Stimulated activated CD8-positive, alpha-beta memory T cell treated with anti-CD3 and anti-CD28 coated beads, Interleukin-4, amount 100 ng/mL, for 48 hours (primary cell): ENCODE measurements around the gene KIFC3.
"Not testable (repeated sequence)": the region's sequence is repeated elsewhere in the genome, so short reads cannot be mapped to it uniquely, and the experiment has no call there.

Experiments
- DNase-seq: peaks from one replicate; pipeline ENCODE4 v3.0.0-alpha.2; 2020

KIFC3 gene

GRCh38 chr16:57801809-57802340 lies 416 bp downstream of the KIFC3 start:
- DNase-seq: no peak

DNA sequence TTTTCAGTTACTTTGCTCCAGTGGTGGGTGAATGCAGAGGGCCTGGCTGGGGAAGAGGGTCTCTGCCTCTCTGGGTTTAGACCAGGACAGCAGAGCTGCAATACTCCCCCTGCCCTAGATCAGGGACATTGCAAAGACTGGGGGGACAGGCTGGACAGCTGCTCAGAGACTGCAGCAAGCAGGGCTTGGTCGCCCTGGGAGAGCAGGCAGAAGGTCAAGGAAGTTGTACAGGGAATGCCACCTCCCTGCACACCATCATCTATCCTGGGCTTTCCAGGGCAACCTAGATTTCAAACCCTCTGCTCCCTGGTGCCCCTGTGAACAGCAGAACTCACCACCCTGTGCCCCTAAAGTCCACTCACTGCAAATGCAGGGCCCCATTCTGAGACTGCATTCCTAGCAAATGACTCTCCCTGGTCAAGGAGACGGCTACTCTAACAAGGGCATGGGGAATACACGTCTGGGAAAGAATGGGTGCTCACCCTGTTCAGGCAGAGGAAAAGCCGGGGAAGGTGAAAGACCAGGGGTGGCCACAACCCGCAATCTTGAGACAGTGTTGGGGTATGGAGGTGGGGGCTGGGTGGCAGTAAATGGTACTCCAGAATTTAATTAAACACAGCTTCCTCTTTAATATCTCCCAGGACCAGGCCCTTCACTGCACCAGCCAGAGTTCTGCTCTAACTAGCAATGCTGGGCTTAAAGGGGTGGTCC lies 1.0 kb downstream of the KIFC3 start:
- no peak for DNase-seq

DNA sequence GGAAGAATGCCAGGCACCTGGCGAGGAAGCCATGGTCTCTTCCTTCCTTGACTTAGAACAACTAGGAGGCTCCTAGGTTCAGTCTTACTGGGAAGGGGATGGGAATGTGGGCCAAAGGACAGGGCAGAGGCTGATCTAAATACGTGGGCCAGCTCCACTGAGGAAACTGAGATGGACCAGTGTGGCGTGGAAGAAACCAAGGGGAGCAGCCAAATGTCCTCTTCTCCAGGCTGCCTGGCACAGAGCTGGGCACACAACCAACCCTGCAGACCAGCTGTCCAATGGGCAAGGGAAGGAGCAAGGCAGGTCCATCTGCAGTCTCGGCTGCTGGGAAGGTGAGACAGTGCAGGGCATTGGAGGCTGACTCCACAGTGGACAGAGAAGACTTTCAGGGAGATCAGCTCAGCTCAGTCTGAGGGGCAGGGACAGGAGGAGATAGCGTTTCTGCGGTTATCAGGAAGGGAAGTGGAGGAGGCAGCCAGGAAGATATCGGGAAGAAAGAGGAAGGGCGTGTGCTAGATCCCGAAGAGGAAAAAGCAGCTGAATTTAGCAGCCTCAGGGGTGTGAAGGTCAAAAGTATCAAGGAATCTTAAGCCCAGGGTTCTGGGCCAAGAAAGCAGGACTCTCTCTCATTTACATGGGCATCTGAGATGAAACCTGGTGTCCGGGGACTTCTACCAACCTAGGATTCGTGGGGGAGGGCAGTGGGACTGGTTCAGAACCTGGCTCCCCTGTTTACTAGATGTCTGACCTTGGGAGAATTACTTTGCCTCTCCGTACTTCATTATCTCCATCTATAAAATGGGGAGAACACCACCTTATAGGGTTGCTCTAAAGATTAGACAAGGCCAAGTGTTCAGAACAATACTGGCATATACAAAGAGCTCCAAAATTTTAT lies 1.8 kb downstream of the KIFC3 start:
- DNase-seq: no peak

- DNase-seq: no peak
Measured at GRCh38 chr16:57799600-57800199, 2.6 kb downstream of the KIFC3 start.

DNA sequence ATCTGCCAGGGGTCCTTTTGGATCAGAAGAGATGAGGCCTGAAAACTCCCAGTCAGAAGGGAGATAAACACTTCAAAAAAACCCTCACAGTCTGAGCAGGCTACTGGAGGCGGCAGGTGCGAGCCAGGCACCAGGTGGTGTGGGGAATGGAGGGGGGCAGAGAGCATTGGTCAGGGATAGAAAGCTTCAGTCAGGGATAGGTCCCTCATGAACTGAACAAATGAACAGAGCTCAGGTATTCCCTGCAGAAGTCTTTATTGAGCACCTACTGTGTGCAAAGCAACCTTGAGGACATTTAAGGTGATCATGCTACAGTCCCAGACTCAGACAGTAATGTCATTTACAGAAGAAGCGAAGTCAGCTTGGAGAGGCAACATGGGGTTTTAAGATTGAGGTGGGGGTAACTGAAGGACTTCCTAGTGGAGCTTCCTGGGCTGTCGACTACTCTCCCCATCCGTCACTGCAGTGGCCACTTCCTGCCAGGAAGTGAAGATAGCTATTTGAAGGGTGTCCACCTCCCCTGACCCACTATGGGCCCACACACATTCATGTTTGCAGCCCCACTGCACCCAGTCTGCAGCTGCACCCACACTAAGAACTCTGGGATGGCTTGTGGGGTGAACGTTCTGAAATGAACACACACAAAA lies 3.2 kb downstream of the KIFC3 start:
- DNase-seq: no peak

DNA sequence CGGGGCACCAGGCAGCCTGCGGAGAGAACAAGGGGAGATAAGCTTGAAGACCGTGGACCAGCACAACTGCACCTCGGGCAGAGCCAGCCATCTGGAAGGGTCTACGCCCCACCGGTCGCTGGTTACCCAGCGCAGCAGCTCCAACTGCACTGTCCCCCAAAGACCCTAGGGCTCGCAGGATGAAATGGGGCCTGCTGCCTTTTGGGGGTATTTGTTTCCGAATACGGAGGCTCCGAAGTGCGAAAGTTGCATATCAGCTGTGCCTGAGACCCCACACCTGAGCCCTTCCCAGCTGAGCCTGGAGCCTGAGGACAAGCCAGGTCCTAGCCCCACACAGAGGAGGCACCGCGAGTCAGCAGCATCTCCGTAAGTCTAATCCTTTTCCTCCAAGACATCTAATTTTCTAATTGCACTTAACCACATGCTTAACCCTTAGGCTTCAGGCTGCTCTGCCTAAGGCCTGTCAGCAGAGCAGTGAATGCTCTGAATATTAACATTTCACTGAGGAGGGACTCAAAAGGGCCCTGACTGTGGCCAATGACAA lies 4.0 kb downstream of the KIFC3 start:
- DNase-seq: no peak

DNA sequence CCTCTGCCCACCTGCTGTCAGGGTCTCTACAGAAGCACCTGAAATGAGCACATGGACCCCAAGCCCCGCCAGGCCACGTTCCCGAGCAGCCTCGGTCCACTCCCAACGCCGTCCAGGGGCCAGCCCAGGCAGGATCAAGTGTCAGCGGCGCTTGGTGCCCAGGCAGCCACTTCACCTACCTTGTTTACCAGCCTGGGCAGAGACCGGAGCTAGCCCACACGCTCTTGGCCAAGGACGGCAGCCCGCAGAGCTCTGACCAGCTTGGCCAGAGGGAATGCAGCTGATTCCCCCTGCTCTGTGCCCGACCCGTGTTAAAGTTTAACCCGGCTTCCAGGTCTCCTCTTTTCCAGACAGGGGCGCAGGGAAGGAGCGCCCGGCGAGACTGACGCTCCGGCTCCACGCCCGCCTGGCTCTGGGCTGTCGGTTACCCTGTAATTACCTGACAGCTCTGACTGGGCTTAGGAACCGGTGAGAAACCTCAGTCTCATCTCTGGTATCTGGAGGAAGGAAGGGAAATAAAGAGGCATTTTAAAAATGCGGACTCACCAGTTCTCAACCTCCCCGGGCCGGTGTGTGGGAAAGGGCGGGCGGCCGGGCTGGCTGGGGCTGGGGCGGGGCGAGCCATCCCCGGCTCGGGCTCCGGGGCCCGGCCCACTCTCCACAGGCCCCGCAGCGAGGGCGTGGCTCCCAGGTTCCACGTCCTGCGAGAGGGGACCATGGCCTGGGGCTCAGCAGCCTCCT lies 4.6 kb downstream of the KIFC3 start:
- DNase-seq: no peak

DNA sequence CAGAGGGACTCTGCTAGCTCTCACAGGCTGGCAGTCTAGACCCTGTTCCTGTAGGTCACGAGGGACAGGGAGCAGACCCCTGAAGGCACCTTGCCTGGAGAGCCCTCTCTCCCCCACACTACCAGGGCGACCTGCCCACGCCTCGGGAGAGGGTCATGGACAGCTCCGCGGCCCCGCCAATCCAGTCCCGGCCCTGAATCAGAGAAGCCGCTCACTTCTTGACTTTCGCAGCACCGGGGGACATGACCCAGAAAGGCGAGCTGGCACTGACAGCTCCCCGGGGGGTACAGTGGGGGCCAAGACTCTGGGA lies 5.1 kb downstream of the KIFC3 start:
- no peak for DNase-seq

- DNase-seq: not testable (repeated sequence)
Measured at GRCh38 chr16:57796014-57796413, 6.3 kb downstream of the KIFC3 start.

GRCh38 chr16:57795431-57795878 lies 6.8 kb downstream of the KIFC3 start:
- peak; percentile 50 for DNase-seq

- no peak for DNase-seq
Measured at GRCh38 chr16:57794849-57795430, 7.4 kb downstream of the KIFC3 start.

GRCh38 chr16:57791893-57792461 lies 10.3 kb downstream of the KIFC3 start:
- DNase-seq: no peak

- no peak for DNase-seq
Measured at GRCh38 chr16:57791195-57791892, 10.9 kb downstream of the KIFC3 start.

GRCh38 chr16:57788951-57789350 lies 13.3 kb downstream of the KIFC3 start:
- DNase-seq: no peak

- no peak for DNase-seq
Measured at GRCh38 chr16:57788252-57788841, 13.9 kb downstream of the KIFC3 start.

DNA sequence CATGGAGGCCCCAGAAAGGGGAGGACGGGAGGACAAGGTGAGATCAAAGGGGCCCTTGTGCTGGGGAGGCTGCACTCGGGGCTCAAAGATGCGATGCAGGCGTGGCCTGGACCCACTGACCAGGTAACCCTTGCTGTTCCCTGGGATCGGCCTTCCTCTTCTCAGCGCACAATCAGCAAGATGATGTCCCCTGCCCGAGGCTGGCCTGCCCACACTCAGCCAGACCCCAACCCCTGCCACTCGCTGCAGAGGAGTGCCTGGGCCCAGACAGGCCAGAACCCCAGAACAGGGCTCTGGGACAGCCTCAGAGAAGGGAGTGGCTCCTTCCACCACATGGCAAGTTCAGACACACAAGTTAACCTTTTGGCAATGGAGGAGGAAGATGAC lies 14.8 kb downstream of the KIFC3 start:
- DNase-seq: no peak

GRCh38 chr16:57786632-57787518 lies 15.4 kb downstream of the KIFC3 start:
- DNase-seq: no peak

- no peak for DNase-seq
Measured at GRCh38 chr16:57785924-57786323, 16.4 kb downstream of the KIFC3 start.

GRCh38 chr16:57785385-57785784 lies 16.9 kb downstream of the KIFC3 start:
- no peak for DNase-seq
